Measurements from ENCODE around the gene PAX5.

The PAX5 gene

DNA sequence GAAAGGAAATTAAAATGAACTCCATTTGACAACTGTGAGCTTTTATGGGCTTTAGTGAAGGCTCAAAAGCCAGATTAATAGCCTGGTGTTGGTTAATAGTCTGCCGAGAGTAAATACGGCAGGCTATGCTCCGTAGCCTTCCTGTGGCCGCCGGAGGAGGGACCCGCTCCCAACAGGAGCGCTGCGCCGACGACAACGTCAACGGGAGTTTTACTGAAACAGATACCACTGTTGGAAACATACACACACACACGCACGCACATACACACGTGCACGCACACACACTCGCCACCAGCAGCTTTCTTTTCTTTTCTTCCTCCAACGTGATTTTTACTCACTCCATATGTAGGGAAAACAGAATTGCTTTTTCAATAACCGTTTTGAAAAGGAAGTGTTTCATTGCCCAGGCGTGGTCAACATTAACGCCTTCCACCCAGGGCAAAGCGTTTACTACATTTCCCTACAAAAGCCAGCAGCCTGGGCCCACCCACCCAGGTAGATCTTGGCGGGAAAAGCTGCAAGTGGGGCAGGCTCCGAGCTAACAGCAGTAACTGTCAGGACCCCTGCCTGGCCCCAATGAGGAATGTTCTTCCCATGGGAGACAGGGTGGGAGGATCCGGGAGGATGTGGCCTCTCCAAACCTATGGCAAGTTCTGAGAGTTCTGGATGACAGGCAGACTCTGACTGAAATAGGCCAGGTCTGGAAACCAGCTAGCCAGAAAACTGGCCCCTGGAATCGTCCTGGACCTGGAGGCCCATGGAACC lies 72.3 kb downstream of the PAX5 start:
- no peak for DNase-seq (ENCODE audit: low read depth, low spot score)

DNA sequence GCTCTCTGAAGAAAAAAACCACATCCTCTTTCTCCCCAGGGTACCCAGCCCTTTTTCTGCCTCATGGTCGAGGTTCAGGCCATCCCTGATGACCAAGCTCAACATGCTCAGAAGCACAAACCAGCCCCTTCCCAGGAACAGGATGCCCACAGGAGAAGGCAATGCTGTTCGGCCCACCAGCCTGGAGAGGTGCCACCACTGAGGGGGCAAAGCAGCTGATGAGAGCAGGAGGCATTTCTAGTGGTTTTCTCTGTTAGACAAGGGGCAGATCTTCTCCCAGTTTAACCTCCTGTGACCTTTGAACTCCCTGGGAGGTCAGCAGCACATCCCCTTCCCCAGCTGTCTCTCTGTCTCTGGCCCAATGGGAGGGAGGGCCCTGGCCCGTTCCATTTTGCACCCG lies 73.0 kb downstream of the PAX5 start:
- DNase-seq (ENCODE audit: low read depth, low spot score), result no peak

DNA sequence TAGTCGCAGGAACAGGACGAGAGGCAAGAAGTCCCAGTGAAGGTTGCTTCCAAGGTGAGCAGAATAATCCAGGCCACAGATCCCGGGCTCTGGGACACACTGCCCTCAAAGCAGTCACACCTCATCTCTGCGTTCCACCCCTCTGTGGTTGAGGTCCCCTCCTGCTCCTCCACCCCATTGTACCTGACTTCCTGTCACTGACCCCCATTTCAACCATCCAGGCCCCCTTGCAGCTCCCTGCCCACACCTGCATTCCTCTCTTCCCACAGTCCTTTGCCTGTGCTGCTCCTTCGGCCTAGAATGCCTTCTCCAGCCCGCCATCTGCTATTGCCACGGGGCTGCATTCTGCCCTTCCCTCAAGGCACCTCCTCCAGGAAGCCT lies 73.5 kb downstream of the PAX5 start:
- DNase-seq (ENCODE audit: low read depth, low spot score), result no peak

DNA sequence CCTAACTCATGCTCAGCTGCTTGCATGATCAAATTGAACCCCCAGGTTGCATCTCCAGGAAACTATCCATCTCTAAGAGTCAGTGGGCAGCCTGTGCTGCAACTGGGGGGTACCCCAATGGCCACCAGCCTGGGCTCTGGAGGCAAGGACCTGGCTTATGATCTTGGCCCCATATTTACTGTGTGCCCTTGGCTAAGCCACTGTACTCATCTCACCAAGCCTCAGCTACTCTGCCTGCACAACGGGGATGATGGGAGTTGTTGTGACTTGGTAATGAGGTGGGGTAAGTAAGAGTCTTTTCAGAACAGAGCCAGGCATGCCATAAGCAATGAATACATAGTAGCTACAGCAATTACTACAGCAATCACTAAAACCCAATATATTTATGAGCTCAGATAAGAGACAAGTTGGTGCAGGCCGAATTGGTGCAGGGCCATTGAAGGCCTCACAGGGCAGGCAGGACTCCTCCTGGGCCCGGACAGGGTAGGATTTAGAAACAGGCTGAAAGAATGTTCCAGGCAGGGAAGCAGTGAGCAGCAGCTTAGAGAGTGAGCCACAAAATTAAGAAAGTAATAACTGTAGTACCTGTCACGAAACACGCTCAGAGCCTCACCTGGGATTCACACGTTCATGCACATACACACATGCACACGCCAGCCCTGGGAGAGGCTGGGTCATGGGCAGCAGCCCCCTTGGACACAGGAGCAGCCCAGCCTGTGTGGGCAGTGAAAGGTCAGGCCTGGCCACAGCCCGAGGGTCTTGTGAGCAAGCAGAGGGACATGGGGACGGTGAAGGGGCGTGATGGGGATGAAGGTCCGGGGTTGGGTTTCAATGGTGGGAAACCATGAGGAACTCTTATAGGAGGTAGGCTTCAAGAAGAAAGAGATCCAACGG lies 74.1 kb downstream of the PAX5 start:
- DNase-seq (ENCODE audit: low read depth, low spot score), result no peak

GRCh38 chr9:36956908-36957307 lies 77.2 kb downstream of the PAX5 start:
- DNase-seq (ENCODE audit: low read depth, low spot score), result no peak

GRCh38 chr9:36950389-36950788 lies 83.7 kb downstream of the PAX5 start:
- no peak for DNase-seq (ENCODE audit: low read depth, low spot score)

DNA sequence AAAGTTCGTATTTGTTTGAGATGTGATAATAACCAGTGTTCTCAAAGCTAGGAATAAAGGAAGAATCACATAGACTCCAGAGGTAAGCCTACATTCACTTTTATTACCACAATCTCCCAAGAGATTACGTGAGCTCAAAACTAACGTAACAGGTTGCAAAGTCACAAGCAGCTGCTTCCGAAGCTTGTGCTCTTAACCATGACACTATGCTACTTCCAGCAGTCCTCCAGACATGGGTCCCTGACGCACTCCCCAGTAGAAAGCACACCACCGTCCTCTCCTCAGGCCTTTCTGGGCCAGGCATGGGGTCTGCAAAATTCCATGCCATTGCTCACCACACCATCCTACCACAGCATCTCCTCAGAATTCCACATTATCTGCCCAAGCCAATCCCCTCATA lies 84.6 kb downstream of the PAX5 start:
- no peak for DNase-seq (ENCODE audit: low read depth, low spot score)

GRCh38 chr9:36948051-36948450 lies 86.0 kb downstream of the PAX5 start:
- no peak for DNase-seq (ENCODE audit: low read depth, low spot score)

DNA sequence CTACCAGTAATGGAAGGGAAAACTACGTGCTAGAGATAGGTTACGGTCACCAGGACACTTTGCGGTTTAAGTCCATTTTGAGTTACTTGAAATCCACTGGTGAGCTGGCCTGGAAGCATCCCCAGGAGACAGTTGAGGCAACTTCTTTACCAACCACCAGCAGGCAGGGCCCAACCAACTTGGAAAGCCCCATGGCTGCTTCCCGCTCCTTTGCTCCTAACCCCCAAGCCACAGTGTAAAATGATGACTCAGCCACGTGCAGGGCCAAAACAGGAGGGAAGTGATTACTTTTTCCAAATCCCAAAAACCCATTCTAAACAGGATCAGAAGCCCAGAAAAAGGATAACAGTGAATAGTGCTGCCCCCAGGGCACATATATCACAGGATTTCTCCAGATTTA lies 87.4 kb downstream of the PAX5 start:
- no peak for DNase-seq (ENCODE audit: low read depth, low spot score)

DNA sequence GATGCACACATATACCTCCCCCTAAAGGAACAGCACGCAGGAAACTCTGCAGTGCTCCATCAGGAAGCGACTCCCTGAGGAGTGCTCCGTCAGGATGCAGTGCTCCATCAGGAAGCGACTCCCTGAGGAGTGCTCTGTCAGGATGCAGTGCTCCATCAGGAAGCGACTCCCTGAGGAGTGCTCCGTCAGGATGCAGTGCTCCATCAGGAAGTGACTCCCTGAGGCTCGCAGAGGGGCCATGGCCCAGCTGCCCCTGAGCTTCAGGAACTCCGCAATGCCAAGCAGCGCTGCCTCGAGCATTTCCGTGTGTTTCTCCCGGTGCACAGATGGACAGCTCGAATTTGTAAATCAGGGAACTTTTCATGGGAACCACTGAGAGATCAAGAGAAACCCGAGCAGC lies 88.1 kb downstream of the PAX5 start:
- DNase-seq (ENCODE audit: low read depth, low spot score), result no peak

GRCh38 chr9:36942891-36943290 lies 91.2 kb downstream of the PAX5 start:
- no peak for DNase-seq (ENCODE audit: low read depth, low spot score)

DNA sequence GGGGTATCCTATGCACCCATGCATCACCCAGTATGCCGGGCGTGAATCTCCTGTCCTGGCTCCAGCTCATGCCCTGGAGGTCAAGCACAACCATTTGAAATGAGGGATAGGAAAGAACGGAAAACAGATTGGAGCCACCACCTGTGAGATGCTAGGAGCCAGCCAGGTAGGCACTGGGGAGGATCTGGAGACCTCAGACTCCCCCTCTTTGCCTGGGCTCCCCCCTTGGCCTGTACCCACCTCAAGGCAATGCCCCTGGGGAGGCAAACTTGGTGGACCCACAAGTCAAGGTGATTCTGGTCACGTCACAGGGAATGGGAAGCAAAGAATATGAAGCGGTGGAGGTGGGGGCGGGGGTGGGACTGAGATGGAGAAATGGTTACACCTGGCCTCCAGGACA lies 92.6 kb downstream of the PAX5 start:
- no peak for DNase-seq (ENCODE audit: low read depth, low spot score)

GRCh38 chr9:36940881-36941280 lies 93.2 kb downstream of the PAX5 start:
- DNase-seq (ENCODE audit: low read depth, low spot score), result no peak

- DNase-seq (ENCODE audit: low read depth, low spot score), result no peak
Observed at GRCh38 chr9:36940500-36940853, 93.6 kb downstream of the PAX5 start.

- no peak for DNase-seq (ENCODE audit: low read depth, low spot score)
Observed at GRCh38 chr9:36939655-36940499, 94.2 kb downstream of the PAX5 start.

- no peak for DNase-seq (ENCODE audit: low read depth, low spot score)
Observed at GRCh38 chr9:36939214-36939613, 94.9 kb downstream of the PAX5 start.

GRCh38 chr9:36938617-36939016 lies 95.5 kb downstream of the PAX5 start:
- no peak for DNase-seq (ENCODE audit: low read depth, low spot score)

- no peak for DNase-seq (ENCODE audit: low read depth, low spot score)
Observed at GRCh38 chr9:36937951-36938350, 96.1 kb downstream of the PAX5 start.

GRCh38 chr9:36937346-36937745 lies 96.7 kb downstream of the PAX5 start:
- DNase-seq (ENCODE audit: low read depth, low spot score), result no peak

GRCh38 chr9:36936498-36936831 lies 97.6 kb downstream of the PAX5 start:
- DNase-seq (ENCODE audit: low read depth, low spot score), result no peak

GRCh38 chr9:36935768-36936497 lies 98.1 kb downstream of the PAX5 start:
- no peak for DNase-seq (ENCODE audit: low read depth, low spot score)

GRCh38 chr9:36935332-36935731 lies 98.7 kb downstream of the PAX5 start:
- DNase-seq (ENCODE audit: low read depth, low spot score), result no peak
